ENCODE measurements around the gene ADSS1.

DNA sequence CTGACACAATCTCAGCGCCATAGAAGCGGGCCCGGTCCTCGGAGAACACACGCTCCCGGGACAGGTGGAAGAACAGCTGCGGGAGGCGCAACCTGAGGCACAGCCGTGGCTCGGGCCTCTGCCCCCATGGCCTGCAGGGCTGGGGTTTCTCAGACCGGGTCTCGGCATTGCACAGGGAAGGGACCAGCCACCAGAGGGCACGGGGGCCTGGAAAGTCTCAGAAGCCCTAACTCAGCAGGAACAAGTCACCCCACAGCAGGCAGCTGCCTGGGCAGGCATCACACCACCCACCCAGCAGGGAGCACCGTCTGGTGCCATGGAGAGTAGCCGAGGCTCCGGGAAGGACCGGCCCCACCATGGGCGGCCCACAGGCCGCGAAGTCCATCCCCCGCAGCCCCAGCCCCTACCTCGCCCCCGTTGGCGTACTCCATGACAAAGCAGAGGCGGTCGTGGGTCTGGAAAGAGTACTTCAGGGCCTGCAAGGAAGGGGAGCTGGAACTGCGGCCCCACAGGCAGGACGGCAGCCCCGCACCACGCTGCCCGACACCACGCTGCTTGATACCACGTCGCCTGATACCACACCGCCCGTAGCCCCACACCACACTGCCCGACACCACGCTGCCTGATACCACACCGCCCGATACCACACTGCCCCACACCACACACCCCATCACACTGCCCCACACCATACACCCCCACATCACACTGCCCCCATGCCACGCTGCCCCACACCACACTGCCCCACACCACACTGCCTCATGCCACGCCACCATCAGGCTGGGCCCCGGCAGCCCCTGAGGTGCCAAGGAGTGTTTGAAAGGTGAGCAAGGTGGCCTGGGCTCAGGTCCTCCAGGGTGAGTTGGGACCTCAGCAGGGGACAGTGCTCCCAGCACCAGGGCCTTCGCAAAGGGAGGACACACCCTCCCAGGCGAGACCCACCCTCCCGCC lies 49.8 kb downstream of the ADSS1 start:
- TF ChIP-seq, protein P1, sequence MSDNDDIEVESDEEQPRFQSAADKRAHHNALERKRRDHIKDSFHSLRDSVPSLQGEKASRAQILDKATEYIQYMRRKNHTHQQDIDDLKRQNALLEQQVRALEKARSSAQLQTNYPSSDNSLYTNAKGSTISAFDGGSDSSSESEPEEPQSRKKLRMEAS (IDR thresholded peaks at IDR 0.05), result no peak
- TF ChIP-seq RAD21 (IDR thresholded peaks at IDR 0.05; ENCODE audit: low read depth) (no peak), TCF7L2 (IDR thresholded peaks at IDR 0.05; ENCODE audit: borderline replicate concordance, extremely low read depth, insufficient read depth, insufficient read length) (no peak), EZH2 (IDR thresholded peaks at IDR 0.05) (no peak), POLR2AphosphoS5 (IDR thresholded peaks at IDR 0.05; ENCODE audit: low read depth, low read length) (no peak)
- TF ChIP-seq, protein P2, sequence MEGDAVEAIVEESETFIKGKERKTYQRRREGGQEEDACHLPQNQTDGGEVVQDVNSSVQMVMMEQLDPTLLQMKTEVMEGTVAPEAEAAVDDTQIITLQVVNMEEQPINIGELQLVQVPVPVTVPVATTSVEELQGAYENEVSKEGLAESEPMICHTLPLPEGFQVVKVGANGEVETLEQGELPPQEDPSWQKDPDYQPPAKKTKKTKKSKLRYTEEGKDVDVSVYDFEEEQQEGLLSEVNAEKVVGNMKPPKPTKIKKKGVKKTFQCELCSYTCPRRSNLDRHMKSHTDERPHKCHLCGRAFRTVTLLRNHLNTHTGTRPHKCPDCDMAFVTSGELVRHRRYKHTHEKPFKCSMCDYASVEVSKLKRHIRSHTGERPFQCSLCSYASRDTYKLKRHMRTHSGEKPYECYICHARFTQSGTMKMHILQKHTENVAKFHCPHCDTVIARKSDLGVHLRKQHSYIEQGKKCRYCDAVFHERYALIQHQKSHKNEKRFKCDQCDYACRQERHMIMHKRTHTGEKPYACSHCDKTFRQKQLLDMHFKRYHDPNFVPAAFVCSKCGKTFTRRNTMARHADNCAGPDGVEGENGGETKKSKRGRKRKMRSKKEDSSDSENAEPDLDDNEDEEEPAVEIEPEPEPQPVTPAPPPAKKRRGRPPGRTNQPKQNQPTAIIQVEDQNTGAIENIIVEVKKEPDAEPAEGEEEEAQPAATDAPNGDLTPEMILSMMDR (IDR thresholded peaks at IDR 0.05 in 2 of 3, conservative IDR thresholded peaks at IDR 0.05 in 1 of 3; ENCODE audit: borderline replicate concordance in 1 of 3, insufficient read depth in 1 of 3, low read depth in 2 of 3, low read length in 2 of 3), result no peak
